Mucosa of descending colon (tissue), 3 donors: Measurements from ENCODE around the gene BZW1. TPM values are rescaled to one million over a fixed set of nuclear protein-coding genes. Genes with fewer than 3 reads are reported as not detected.

Experiments
- ATAC-seq: fragments of 200-7000 bp; cut with Tn5 transposase; one replicate; pipeline ENCODE4 v1.9.1; 2020; ENCODE audit warnings: mild to moderate bottlenecking, moderate library complexity
- DNase-seq, 3 donors: peaks; one replicate each; pipeline ENCODE4 v3.0.0-alpha.2; 2020
- H3K36me3 ChIP-seq: fragments of 200-600 bp; one replicate; pipeline ENCODE4 v1.8.0; 2021; ENCODE audit warnings: low read depth, mild to moderate bottlenecking
- H3K4me1 ChIP-seq: fragments of 200-600 bp; one replicate; pipeline ENCODE4 v1.8.0; 2021; ENCODE audit warnings: low read depth, mild to moderate bottlenecking
- H3K4me3 ChIP-seq: fragments of 200-600 bp; one replicate; pipeline ENCODE4 v1.8.0; 2021; ENCODE audit warnings: mild to moderate bottlenecking
- H3K9me3 ChIP-seq: fragments of 200-600 bp; one replicate; pipeline ENCODE4 v1.8.0; 2021; ENCODE audit warnings: mild to moderate bottlenecking
- intact Hi-C, 2 donors: fragments of 100-400 bp; cut with DNase I in 1 of 2; cut with micrococcal nuclease in 1 of 2; formaldehyde crosslinking; loops; one replicate each; pipeline versions ENCODE4 v1.11.0 to v1.11.1; 2022; cut with DNase I, micrococcal nuclease
- long read RNA-seq, 2 donors: library from polyadenylated mRNA; unstranded; transcript quantifications; one replicate each; pipeline ENCODE4 v2.0.0, GENCODE V29; 2019 to 2021
- total RNA-seq, 3 donors: library from RNA; stranded (reverse); fragmentation: NEBNext Ultra II Directional in 2 of 3; extraction: Animal tissue kit (Norgen Biotek cat#: 25700) in 2 of 3; gene quantifications; one replicate each; pipeline versions ENCODE4 v1.2.1 to v1.2.4, GENCODE V29; 2021 to 2023
- TF ChIP-seq, protein P1 (sequence below): fragments of 200-600 bp; IDR thresholded peaks from one replicate; pipeline ENCODE4 v1.8.0; 2022; ENCODE audit warnings: antibody characterized with exemption, mild to moderate bottlenecking
- donor health status: DM: no; HTN: no; CAD: no; lungs with moderate emphysema.
- donor health status: DM: no; HTN: no; CAD: no.
- donor health status: DM: no; HTN: yes; CAD: no.

BZW1 gene
- 100 to 1,000 TPM; 137 to 235 (median 174) TPM for total RNA-seq
- long read RNA-seq, donor 1, full-length matches to known transcripts: 93 of 106 reads
- long read RNA-seq, donor 1, partial matches to known transcripts: 3 of 106 reads
- long read RNA-seq, donor 1, other reads (novel, unspliced or antisense): 10 of 106 reads
- long read RNA-seq, donor 2, full-length matches to known transcripts: 66 of 96 reads
- long read RNA-seq, donor 2, partial matches to known transcripts: 21 of 96 reads
- long read RNA-seq, donor 2, other reads (novel, unspliced or antisense): 9 of 96 reads

DNA sequence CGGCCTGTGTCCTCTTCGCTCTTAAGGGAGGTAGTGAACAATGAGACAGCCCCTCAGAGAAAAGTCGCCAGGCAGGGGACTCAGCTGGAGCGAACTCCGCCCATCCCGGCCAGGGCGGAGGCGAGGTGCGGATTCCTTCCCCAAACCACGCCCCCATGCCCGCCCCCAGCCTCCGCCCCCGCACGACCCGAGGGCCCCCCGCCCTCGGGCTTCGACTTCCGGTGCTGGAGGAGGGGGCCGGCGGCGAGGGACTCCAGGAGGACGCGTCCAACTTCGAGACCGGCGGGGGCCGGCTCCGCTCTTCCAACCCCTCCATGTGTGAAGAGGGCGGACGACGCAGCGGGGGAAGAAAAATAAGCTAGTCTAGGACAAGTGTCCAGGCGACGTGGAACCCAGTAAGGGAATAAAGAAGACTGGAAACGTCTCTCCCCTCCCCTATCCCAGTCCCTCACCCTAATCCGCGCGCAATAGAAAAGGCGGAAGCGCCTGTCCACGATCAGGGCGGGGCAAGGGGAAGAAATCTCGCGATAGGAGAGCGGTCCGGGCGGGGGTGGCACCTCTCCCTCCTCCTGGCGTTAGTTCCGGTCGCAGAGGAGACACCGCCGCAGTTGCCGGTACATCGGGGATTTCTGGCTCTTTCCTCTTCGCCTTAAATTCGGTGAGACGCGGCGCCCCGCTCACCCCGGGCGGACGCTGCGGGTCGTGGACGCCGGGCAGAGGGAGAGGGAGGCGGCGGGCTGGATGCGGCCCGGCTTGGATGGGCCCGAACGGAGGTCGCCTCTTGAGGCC is at the start of gene BZW1:
Gene BZW1 (plus strand): TSS at position 578 of the 789 bp plus-strand sequence. CDS start 1,308 bp downstream, outside the sequence.
- ATAC-seq (peak; percentile 92), DNase-seq (peak; percentile 97 to 98 (median 98))
- TF ChIP-seq, protein P1, sequence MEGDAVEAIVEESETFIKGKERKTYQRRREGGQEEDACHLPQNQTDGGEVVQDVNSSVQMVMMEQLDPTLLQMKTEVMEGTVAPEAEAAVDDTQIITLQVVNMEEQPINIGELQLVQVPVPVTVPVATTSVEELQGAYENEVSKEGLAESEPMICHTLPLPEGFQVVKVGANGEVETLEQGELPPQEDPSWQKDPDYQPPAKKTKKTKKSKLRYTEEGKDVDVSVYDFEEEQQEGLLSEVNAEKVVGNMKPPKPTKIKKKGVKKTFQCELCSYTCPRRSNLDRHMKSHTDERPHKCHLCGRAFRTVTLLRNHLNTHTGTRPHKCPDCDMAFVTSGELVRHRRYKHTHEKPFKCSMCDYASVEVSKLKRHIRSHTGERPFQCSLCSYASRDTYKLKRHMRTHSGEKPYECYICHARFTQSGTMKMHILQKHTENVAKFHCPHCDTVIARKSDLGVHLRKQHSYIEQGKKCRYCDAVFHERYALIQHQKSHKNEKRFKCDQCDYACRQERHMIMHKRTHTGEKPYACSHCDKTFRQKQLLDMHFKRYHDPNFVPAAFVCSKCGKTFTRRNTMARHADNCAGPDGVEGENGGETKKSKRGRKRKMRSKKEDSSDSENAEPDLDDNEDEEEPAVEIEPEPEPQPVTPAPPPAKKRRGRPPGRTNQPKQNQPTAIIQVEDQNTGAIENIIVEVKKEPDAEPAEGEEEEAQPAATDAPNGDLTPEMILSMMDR: no peak
- Histone ChIP-seq H3K4me3 (peak within 1 kb of the TSS; percentile 99), H3K36me3 (peaks cover 5% of the 10 kb centered on the region), H3K9me3 (no peaks in the 10 kb centered on the region), H3K4me1 (peaks cover 18% of the 10 kb centered on the region)
- intact Hi-C loops: loop anchor here in 1 of 2 donors (10.0 kb wide), 1 partner anchor 97 kb away; no protein-coding TSS in a partner anchor

DNA sequence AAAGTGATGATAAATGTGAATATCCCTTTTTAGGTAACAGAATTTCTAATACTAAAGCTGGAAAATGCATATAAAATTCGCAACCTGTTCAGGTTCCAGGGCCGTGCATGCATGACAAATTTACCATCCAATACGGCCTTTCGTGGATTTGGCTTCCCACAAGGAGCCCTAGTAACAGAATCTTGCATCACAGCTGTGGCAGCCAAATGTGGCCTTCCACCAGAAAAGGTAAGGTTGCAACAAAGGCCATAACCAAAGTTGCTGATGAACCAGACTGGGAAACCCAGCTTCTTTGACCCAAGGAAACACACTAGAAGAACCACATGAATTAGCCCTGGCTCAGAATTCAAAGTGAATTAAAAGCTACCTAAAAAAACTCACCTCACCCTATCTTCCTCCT is 49.6 kb upstream of the BZW1 start:
- DNase-seq (no peak), ATAC-seq (no peak)
- no peaks in the 10 kb centered on the region for H3K36me3 ChIP-seq
- peaks cover 14% of the 10 kb centered on the region for H3K4me1 ChIP-seq
- intact Hi-C loops: no loop called here
- H3K4me3 ChIP-seq: no peak overlapping the region
- TF ChIP-seq, protein P1: no peak
- H3K9me3 ChIP-seq: no peaks in the 10 kb centered on the region

DNA sequence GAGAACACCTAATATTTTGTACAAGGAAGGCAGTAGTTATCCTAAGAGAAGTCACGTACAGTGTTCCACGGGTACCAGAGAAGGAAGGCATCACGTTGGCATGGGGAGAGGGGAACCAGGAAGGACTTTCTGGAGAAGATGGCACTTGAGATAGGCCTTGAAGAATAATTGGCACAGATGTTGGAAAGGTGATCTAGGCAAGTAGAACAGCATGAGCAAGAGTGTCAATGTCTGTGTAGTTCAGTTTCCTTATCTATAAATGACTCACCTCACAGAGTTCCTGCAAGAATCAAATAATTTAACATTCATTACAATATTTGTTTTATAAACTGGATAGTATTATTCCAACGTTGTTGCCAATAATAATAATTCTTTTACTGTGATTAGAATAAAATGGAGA is 48.3 kb upstream of the BZW1 start:
- ATAC-seq (peak; percentile 56), DNase-seq (no peak)
- intact Hi-C loops: no loop called here
- Histone ChIP-seq H3K36me3 (no peaks in the 10 kb centered on the region), H3K9me3 (no peaks in the 10 kb centered on the region), H3K4me3 (no peak overlapping the region), H3K4me1 (peaks cover 11% of the 10 kb centered on the region)
- TF ChIP-seq, protein P1: no peak

DNA sequence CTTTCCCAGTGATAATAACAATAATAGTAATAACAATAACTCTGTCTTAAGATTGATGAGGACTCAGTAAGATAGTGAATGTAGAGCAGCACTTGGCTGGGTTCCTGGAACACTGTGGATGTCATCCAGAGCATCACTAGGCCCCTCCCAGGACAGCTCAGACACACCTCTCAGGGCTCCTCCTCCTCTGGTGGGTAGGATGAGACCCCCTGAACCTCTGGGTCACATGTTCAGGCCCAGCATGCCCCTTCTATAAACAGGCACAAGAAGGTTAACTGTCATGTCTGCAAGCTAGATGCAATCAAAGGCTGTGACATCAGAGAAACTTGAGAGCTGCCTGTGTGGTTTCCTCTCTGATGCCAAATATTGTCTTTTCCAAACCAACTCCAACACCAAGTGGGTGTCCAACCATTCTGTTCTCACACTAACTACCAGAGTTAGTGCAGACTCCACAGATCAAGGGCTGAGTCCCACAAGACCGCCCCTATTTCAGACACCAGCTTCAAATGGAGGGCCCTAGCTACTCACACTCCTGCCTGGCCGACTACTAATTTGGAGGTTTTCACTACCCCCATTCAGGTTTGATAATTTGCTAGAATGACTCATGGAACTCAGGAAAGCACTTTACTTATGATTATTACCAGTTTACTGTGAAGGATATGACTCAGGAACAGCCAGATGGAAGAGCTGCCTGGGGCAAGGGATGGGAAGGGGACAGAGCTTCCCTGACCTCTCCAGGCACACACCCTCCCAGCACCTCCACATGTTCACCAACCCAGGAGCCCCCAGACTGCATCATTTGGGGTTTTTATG is 46.4 kb upstream of the BZW1 start:
- H3K36me3 ChIP-seq: no peaks in the 10 kb centered on the region
- H3K9me3 ChIP-seq: no peaks in the 10 kb centered on the region
- H3K4me3 ChIP-seq: no peak overlapping the region
- ATAC-seq: peak; percentile 78
- DNase-seq: no peak
- TF ChIP-seq, protein P1: no peak
- intact Hi-C loops: no loop called here
- H3K4me1 ChIP-seq: peaks cover 11% of the 10 kb centered on the region

DNA sequence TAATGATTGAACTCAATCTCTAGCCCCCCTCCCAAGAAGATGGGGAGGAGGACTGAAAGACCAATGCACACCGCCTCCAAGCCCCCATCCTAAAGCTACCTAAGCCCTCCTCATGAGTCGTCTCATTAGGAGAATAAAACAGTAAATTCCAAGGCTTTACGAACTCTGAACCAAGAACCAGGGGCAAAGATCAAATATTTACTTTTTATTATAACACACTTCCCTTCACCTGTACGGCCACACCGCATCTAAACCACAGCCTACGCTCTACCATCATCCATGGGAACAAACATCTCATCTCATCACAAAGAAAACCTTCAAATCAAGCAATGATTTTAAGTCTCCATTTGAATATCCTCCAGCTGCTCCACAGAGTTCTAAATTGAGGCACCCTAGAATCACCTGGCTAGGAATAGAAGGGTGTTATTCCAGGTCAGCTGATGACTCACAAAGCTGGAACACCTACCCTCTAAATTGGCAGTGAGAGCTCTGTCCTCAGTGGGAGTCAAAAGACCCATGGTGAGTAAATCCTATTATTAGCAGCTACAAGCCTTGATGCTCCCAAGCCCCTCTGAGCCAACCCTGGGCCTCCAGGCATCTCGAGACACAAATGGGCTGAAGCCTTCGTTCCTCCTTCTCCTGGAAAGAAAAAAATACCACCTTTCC is 45.6 kb upstream of the BZW1 start:
- no peaks in the 10 kb centered on the region for H3K36me3 ChIP-seq
- ATAC-seq (peak; percentile 57), DNase-seq (no peak)
- peaks cover 11% of the 10 kb centered on the region for H3K4me1 ChIP-seq
- no peaks in the 10 kb centered on the region for H3K9me3 ChIP-seq
- TF ChIP-seq, protein P1: no peak
- intact Hi-C loops: no loop called here
- no peak overlapping the region for H3K4me3 ChIP-seq
